Endothelial cell of coronary artery (primary cell): Measurements from ENCODE around the gene ISY1. TPM values are rescaled to one million over a fixed set of nuclear protein-coding genes. Genes with fewer than 3 reads are reported as not detected.

Source experiments
- total RNA-seq: library from RNA; depleted of rRNA; stranded (reverse); fragments of >200 nt; gene quantifications from 2 replicates; pipeline ENCODE4 v1.2.3, GENCODE V29; 2014

Gene ISY1
- 37.3 and 42.9 TPM in 2 replicates for total RNA-seq

GRCh38 chr3:129160891-129161859 is at the start of gene ISY1:
ISY1 (minus strand) TSS chr3:129161063; CDS start chr3:129160975, 88 bp downstream.

GRCh38 chr3:129183569-129184395 is 22.9 kb upstream of the ISY1 start, which contains the start of gene CNBP:
CNBP (minus strand) TSS chr3:129183896; CDS start chr3:129171757, 12,139 bp downstream.

DNA sequence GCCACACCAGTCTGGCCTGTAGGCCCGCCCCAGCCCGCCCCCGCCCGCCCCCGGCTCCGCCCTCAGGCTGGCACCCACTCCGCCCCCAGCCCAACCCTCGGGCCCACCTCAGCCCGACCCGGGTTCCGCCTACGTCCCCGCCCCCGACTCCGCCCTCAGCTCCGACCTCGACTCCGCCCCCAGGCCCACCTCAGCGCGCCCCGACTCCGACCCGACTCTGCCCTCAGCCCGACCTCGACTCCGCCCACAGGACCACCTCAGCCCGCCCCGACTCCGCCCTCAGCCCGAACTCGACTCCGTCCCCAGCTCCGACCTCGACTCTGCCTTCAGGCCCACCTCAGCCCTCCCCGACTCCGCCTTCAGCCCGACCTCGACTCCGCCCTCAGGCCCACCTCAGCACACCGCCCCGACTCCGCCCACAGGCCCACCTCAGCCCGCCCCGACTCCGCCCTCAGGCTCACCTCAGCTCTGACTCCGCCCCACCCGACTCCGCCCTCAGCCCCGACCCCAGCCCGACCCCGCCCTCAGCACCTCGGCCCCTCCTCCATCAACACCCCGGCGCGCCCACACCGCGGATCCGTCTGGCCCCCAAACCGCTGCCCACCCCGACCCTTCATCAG is 39.0 kb downstream of the ISY1 start, which contains the start of gene RAB43:
Gene RAB43 (minus strand): TSS at position 13 of the 620 bp plus-strand sequence. CDS start 315 bp downstream, outside the sequence.

Other genes starting within 250 kb of the ISY1 start
- gene CFAP92, start 167.0 kb downstream of the ISY1 start, total RNA-seq, result 0.09 TPM in 1 of 2 replicates, not detected in the other
- 0.18 and 0.19 TPM in 2 replicates for gene EFCC1, start 159.8 kb downstream of the ISY1 start, total RNA-seq
- gene GP9, start 100.3 kb downstream of the ISY1 start, total RNA-seq, result not detected in 2 replicates
- gene RAB43, start 39.3 kb downstream of the ISY1 start, total RNA-seq, result 20.5 and 23.0 TPM in 2 replicates
- gene CNBP, start 22.8 kb upstream of the ISY1 start, total RNA-seq, result 232 and 246 TPM in 2 replicates
- gene COPG1, start 88.5 kb upstream of the ISY1 start, total RNA-seq, result 274 and 335 TPM in 2 replicates
- 20.3 and 20.8 TPM in 2 replicates for gene HMCES, start 117.8 kb upstream of the ISY1 start, total RNA-seq